Stimulated activated CD4-positive, alpha-beta T cell treated with anti-CD3 and anti-CD28 coated beads, Interleukin-1b, Interleukin-23, amount 100 ng/mL, for 24 hours (primary cell): ENCODE data around the gene SMIM28.

Experiments
- DNase-seq, 4 experiments: peaks; one replicate each; pipeline ENCODE4 v3.0.0-alpha.2; 2020; ENCODE audit warnings: low read depth in 4 of 4, low spot score in 1 of 4

SMIM28 gene

DNA sequence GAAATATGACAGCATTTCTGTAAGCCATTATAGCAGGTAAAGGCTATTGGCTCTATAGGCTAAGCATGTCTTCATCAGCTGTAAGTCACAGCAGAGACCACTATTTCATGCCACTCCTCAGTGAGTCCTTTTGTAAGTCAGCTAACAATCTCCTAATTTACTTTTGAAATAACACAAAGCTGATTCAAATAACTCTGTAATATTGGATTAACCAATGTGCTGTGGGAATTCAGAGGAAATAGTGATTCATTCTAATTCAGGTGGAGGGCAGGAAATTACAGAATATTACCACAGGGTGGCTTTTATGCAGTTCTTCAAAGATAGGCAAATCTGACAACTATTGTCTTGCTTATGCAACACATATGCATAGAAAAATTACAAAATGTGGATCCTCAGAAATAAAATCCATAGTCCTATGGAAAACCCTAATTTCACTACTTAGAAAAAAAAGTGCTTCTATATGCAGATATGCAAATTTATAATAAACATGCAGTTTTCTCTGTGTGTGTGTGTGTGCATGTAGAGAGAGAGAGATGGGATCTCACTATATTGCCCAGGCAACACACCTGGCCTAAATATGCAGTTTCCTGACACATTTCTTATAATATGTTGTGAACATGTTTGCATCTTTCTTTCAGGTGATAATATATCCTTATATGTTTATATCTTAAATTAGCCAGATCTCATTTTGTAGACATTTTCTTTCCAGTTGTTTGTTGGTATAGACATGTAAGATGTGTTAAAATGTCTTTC lies 4.8 kb upstream of the SMIM28 start:
- DNase-seq, result no peak

DNA sequence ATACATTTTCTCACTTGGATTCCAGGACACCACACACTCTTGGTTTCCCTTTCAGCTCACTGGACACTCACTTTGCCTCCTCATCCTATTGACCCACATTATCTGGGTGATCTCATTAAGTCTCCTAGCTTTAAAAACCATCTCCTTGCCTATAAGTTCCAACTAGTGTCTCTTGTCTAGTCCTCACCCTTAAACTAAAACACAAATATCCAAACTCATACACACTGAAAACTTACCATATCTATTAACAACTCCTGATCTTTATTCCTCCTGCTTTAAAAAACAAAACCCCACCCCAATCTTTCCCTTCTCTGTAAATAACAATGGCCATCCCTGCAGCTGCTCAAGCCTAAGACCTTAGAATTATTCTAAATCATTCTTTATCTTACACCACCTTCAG lies 3.5 kb upstream of the SMIM28 start:
- no peak for DNase-seq

DNA sequence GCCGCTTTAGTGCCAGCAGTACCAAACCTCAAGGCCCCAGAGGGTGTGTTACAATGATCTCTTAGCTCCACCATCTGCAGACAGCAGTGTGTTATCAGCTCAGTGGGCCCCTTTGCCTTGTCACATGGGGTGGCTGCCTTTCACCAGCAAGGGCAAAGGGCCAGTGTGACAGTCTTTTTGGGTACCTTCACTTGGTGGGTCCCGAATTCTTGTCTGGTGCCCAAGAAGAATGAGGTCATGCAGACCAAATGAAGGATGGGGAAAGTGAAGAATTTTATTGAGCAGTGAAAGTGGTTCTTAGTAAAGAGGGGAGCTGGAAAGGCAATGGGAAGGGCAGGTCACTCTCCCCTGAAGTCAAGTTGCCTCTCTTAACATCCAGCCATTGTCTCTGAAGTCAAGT lies 2.9 kb upstream of the SMIM28 start:
- DNase-seq, result no peak

DNA sequence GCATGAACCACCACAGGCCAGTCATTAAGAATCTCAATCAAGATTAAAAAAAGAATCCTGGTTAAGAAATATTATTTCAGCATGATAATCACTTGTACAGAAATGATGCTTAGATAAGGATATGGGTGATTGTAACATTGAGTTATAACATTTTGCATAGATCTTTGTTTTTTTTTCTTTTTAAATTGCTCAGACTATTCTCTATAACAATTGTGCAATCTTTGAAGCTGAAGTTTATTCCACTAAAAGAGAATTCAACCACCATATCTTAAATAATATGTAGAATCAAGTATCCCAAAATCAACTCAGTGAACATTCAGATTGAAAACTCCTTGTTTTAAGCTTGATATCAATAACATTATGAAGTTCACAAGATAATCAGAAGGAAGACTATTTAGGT lies 663 bp upstream of the SMIM28 start:
- no peak for DNase-seq

DNA sequence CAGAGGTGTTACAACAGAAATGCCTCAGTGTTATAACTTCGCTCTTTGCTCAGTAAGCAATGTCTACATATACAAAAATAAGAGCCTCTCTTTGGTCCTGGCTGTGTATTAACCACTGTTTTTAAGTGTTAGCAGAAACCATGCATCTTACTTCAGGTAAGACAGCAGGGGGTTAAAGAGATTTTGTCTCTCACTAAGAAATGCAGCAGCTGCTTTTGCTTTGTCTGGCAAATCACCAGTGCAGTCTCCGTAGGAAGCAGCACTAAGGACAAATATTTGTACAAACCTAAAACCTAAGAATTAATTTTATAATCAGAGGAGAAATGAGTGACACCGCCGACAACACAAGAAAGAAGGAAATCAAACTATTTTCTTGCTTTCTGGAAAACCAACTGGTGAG lies 758 bp downstream of the SMIM28 start:
- no peak for DNase-seq

DNA sequence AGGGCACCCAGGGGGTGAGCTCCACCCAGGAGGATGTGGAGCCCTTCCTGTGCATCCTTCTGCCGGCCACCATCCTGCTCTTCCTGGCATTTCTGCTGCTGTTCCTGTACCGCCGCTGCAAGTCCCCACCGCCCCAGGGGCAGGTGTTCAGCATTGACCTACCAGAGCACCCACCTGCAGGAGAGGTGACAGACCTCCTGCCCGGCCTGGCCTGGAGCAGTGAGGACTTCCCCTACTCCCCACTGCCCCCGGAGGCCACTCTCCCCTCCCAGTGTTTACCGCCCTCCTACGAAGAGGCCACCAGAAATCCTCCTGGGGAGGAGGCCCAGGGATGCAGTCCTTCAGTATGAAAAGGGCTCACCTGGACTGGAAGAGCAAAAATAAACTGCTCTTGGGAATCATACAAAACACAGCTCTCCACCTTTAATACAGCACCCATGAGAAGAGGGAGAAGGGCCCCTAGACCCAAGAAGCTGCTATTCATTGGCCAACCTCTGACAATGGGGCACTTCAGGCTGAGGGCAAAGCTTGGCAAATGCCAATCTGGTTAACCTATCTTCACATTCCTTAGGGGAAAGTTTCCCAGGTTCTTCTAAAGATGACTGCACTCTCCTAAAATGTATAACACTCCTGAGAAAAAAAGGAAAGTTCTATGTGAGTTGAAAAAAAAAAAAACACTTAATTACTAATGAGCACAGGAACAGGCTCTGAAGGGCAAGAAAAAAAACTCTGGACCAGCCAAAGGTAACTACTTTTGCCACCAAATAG lies 5.0 kb downstream of the SMIM28 start:
- no peak for DNase-seq

DNA sequence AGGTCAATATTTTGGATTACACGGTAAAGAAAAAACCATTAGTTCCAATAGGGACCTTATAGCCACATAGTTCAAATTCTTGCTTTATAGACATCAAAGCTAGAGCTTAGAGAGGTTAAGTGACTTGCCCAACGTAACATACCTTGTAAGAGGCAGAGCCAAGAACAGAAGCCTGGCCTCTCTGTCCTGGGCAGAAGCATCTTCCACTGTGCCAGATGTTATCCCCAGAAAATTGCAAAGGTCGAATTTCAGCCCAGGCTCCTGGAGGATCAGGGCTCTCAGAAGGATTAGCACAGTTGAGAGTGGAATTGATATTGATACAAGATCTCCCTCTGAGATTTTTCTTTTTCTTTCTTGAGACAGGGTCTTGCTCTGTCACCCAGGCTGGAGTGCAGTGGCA lies 6.1 kb downstream of the SMIM28 start:
- DNase-seq, result no peak

DNA sequence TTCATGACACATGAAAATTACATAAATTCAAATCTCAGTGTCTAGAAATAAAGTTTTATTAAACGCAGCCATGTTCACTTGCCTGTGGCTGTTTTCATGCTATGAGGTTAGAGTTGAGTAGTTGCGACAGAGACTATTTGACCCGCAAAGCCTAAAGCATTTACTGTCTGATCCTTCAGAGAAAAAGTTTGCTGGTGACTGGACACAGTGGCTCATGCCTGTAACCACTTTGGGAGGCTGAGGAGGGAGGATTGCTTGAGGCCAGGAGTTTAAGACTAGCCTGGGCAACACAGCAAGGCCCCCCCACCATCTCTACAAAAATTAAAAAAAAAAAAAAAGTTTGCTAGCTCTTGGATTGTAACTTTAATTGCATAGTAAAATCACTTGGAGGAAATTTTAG lies 9.2 kb downstream of the SMIM28 start:
- DNase-seq, result no peak

DNA sequence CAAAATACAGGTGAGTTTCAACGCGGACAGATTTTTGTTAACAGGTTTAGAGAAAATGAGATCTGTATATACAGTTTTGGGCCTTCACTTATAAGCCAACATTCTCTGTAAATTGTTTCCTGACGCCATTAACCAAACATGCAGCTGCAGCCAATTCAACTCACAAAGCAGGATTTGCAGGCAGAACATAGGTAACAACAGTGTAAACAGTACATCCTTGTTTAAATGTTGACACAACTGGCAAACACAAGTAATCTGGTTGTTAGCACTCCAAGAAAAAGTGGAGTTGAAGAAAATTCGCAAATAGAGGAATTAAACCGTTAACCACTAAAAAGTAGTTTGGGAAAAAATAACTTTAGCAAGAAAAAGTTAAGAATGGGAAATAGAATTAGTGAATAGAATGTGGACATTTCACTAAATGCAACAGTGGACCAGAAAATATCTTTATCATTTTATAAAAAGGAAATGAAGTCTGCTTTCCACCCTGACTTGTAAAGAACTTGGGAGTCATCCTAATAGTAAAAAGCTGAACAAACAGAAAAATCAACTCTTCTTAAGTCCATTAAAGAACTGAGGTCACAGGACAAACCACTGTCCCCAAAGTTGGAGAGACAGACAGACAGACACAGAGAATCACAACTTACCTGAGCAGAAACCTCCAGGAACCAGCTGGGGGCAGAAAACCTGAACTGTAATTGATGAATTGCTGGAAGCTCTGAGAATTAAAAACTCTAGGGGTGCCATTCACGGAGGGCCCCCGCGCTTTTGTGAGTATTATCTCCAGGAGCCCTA lies 10.1 kb downstream of the SMIM28 start:
- DNase-seq, result no peak

DNA sequence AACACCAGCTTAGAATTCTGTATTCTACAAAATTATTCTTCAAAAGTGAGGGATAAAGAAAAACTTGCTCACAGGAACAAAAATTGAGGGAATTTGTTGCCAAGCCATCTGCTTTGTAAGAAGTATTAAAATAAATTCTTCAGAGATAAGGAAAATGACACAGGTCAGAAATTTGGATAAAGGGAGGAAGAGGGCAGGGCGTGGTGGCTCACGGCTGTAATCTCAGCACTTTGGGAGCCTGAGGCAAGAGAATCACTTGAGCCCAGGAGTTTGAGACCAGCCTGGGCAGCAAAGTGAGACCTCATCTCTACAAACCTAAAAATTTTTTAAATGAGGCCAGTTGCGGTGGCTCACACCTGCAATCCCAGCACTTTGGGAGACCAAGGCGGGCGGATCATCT lies 11.8 kb downstream of the SMIM28 start:
- DNase-seq, result no peak

DNA sequence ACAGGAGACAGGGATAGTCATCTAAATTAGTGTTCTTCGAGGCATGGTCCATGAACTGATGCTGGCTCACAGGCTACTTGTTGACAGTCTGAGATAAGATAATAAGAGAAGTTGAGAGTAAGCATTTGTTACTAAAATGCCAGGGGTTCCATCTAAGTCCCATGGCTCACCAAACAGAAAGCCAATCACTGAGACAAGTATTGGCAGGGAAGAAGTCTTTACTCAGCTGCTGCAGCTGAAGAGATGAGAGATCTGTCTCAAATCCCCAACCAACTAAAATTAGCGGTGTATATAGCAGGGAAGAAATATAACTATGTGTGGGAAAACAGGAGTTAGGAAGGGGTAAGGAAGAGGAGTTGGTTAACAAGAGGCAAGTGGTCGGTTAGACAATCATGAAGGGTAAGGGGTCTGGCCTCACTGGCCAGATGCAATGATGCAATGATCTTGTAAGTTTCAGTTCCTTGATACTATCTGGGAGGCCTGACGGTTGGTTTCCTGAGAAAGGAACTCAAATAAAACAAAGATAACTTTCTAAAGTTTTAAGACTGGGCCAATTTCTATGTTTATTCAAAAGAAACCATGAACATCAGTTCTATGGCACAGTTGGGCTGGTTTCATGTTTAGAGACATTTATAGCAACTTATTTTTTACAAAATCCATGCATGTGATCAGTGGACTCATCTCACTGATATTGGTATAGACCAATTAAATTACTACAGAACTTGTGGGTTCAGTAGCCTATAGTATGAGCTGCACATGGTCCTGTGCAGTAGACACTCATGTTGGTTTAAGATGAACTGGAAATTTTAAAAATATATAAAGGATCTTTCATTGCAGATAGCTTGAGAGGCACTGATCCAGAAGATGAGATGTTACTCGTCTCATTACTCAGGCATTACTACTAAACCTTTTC lies 16.4 kb downstream of the SMIM28 start:
- DNase-seq, result no peak

DNA sequence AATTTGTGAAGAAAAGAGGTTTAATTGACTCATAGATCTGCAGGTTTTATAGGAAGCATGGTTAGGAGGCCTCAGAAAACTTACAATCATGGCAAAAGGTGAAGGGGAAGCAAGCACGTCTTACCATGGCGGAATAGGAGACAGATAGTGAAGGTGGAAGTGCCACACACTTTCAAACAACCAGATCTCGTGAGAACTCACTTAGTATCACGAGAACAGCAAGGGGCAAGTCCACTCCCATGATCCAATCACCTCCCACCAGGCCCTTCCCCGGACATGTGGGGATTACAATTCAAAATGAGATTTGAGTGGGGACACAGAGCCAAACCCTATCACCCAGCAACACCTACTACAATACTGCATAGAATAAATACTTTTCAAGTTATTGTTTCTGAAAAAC lies 19.0 kb downstream of the SMIM28 start:
- DNase-seq, result no peak

DNA sequence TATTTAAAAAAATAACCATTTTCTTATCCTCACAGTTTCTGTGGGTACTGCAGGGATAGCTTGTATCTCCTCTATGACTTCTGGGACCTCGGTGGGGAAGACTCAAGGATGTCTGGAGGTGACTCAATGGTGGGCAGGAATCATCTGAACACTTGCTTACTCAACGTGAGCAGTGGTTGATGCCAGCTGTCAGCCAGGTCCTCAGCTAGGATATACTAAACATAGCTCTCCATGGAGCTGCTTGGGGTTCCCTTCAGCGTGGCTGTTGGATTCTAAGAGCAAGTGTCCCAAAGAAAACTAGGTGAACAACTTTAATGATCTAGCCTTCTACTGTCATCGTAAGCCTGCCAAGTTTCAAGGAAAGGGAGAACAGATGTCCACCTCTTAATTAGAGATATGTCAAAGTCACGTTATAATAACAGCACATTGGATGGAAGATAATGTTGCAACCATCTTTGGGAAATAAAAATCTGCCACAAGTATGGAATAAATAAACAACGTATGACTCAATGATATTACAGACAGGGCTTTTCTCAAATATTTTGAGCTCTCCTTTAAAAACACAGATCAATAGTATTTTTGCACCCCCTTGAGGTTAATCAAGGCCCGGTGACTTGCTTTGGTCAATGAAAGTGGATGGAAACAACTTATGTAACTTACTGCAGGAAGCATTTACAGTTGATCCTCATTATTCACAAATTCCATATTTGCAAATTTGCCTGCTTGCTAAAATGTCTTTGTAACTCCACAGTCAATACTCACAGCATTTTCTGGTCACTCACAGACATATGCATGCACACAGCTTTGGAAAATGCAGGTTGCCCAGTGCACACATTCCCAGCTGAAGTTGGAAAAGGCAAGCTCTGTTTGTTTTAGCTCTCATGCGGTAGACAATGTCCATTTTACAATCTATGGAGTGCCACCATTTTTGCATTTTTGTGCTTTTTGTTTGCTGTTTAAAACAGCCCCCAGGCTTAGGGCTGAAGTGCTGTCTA lies 19.7 kb downstream of the SMIM28 start:
- no peak for DNase-seq

DNA sequence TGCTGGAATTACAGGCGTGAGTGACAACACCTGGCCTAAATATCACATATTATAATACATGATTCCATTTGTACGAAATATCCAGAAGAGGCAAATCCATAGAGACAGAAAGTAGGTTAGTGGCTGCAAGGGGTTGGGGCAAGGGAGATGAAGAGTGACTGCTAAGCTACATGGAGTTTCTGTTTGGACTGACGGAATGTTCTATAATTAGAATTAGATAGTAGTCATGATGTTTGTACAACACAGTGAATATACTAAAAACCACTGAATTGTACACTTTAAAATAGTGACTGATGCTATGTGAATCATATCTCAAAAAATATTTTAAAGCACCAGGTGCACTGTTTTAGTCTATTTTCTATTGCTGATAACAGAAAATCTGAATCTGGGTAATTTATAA lies 22.6 kb downstream of the SMIM28 start:
- DNase-seq, result no peak

DNA sequence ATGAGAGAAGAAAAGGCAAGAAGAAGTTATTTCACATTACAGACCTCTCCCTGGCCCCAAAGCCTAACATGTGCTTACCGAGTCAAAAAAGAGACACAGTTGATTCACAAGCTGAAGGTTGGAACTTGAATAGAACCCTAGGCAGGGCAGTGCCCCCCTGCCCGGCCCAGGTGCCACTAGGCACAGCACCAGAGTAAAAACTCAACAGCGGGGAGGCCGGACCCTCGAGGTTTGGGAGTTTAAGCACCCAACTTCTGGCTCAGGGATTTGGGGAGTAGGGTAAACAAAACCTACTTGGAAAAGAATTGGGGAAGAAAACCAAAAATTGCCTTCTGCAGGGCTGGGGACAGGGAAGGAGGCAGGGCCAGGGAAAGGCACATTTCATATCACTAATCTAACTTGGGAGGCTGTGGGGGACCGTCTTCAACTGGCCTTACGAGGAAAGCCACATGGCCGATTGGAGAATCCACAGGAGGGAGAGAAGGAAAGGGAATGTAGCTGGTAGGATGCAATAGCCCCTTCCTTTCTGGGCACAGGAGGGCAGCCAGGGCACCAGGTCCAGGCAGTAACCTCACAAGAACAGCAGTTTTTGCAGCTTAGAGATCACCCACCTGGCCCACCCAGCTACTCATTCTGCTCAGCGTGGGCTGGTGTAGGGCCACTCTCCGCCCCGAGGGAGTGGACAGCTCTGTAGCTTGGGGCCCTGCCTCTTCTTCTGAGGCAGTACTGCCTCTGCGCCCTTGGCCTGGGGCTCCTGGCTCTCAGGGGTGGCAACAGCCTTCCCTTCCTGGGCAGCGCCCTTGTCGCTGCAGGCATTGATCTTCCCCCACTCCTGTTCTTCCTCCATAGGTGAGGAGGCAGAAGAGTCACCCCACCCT lies 24.5 kb downstream of the SMIM28 start:
- no peak for DNase-seq

DNA sequence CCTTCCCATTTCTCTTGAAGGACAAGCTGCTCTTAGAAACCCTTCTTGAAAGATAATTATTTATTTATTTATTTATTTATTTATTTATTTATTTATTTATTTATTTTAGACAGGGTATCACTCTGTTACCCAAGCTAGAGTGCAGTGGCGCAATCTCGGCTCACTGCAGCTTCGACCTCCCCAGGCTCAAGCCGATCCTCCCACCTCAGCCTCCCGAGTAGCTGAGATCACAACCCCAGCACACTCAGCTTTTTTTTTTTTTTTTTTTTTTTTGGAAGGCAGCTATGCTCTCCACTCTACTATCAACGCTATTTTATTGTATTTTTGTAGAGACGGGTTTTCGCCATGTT lies 25.1 kb downstream of the SMIM28 start:
- DNase-seq, result no peak

DNA sequence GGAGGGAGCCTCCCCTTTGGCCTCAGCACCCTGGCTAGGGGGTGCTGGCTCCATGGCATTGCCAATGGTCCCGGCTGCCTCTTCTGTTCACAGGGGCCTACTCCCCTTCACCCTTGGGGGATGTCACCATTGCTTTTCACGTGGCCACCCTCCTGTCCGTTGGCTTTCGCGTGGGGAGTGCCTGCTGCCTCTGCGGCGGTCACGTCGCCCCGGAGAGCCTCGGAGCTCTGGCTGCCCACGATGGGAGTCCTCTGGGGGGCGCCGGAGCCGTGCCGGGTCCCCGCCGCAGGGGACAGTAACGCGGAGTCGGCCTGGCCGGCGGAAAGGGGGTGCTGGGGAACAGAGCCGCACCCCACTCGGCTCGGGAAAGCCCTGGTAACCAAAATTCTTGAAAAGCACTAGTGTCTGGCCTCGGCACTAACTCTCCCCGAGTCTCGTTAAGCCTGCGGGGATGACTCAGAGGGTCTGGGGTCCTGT lies 25.7 kb downstream of the SMIM28 start:
- peak in 2 of 4 experiments; percentile 6 to 9 for DNase-seq

DNA sequence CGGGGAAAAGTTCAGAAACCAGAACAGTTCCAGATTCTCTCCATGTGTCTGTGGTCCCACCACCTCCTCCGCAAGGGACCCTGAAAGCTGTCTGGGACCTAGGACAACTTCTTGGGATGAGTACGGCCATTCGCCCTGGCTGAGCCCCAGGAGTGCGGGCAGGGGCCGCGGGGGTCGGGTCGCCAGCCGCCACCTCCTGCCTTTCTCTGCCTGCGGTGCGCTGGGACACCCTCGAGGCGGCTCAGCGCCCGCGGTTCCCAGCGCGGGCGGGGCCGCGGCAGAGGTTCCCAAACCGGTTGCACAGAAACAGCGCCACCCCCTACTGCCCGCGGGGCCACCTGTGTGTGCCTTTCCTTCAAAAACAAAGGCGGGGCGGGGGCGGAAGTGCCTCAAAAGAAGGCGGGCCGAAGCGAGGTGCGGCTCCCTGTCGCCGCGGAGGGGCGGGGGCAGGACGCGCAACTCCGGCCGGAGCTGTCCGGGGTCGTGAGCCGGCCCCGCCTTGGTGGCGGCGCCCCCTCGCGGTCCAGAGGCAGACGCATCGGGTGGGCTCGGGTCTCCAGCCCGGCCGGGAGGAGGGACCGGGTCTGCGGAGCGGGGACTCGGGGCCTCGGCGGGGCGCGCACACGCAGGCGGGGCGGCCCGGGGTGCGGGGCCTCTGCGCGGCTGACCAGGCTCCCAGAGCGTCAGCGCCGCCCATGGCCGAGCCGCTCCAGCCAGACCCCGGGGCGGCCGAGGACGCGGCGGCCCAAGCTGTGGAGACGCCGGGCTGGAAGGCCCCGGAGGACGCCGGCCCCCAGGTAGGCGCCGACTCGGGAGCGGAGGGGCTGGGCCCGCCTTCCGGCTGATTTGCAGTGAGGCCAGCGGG lies 26.3 kb downstream of the SMIM28 start, which contains the start of gene HEBP2:
HEBP2 (plus strand) TSS at position 423 of the 865 bp plus-strand sequence; CDS start at position 696, 273 bp downstream.
- peak; percentile 50 to 96 (median 80) for DNase-seq
